ENCODE measurements around the gene BBS10.
"Not testable (repeated sequence)": the region's sequence is repeated elsewhere in the genome, so short reads cannot be mapped to it uniquely, and the experiment has no call there.

The BBS10 gene

GRCh38 chr12:76329606-76330005 is 18.6 kb downstream of the BBS10 start:
- DNase-seq (ENCODE audit: low read depth), result no peak

- no peak for DNase-seq (ENCODE audit: low read depth)
Observed at GRCh38 chr12:76329159-76329558, 19.1 kb downstream of the BBS10 start.

- DNase-seq (ENCODE audit: low read depth), result not testable (repeated sequence)
Observed at GRCh38 chr12:76319595-76320319, 28.5 kb downstream of the BBS10 start.

GRCh38 chr12:76318773-76319594 is 29.2 kb downstream of the BBS10 start:
- no peak for DNase-seq (ENCODE audit: low read depth)

GRCh38 chr12:76317976-76318375 is 30.2 kb downstream of the BBS10 start:
- DNase-seq (ENCODE audit: low read depth), result no peak

GRCh38 chr12:76316468-76316867 is 31.7 kb downstream of the BBS10 start:
- no peak for DNase-seq (ENCODE audit: low read depth)

- no peak for DNase-seq (ENCODE audit: low read depth)
Observed at GRCh38 chr12:76313299-76313698, 34.9 kb downstream of the BBS10 start.

- DNase-seq (ENCODE audit: low read depth), result no peak
Observed at GRCh38 chr12:76312315-76312714, 35.9 kb downstream of the BBS10 start.

GRCh38 chr12:76311796-76312195 is 36.4 kb downstream of the BBS10 start:
- DNase-seq (ENCODE audit: low read depth), result no peak

GRCh38 chr12:76310110-76310509 is 38.1 kb downstream of the BBS10 start:
- DNase-seq (ENCODE audit: low read depth), result no peak

- DNase-seq (ENCODE audit: low read depth), result no peak
Observed at GRCh38 chr12:76308866-76309265, 39.3 kb downstream of the BBS10 start.

- no peak for DNase-seq (ENCODE audit: low read depth)
Observed at GRCh38 chr12:76307083-76307482, 41.1 kb downstream of the BBS10 start.

- DNase-seq (ENCODE audit: low read depth), result no peak
Observed at GRCh38 chr12:76303989-76304460, 44.2 kb downstream of the BBS10 start.

- no peak for DNase-seq (ENCODE audit: low read depth)
Observed at GRCh38 chr12:76303365-76303764, 44.9 kb downstream of the BBS10 start.

GRCh38 chr12:76300297-76300665 is 47.9 kb downstream of the BBS10 start:
- no peak for DNase-seq (ENCODE audit: low read depth)

- no peak for DNase-seq (ENCODE audit: low read depth)
Observed at GRCh38 chr12:76299536-76300296, 48.5 kb downstream of the BBS10 start.

All from activated T-helper 1 cell treated with Interleukin-2 at 50 U/mL for 16 hours (primary cell).